ENCODE results near the gene RNF150.

The RNF150 gene

DNA sequence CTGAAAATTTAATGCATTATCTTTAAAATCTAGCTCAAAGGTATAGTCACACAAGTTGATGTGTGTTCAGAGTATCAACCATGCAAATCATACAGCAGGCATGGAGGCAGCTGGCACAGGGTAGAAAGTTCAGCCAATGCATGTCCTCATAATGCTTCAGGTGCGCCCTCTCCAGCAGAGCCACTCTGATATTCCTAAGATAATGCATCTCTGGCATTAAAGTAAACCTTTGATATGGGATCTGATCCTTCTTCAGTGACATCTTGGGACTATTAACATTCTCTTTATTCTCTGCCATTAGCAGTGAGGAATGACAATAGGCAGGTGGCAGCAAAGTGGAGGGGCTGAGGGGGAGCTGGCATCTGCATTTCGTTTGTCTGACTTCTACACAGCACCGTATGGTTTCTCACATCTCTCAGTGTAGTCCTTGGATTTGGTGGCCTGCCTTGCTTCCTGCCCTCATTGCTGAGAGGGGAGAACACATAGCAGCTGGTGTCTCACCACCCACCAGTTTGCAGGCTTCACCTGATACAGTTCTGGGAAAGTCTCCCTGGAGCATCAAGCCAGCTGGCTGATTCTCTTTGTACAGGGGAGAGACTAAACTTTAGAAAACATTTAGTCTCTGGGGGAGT is 208.4 kb downstream of the RNF150 start:
- DNase-seq (ENCODE audit: low read depth) = no peak

DNA sequence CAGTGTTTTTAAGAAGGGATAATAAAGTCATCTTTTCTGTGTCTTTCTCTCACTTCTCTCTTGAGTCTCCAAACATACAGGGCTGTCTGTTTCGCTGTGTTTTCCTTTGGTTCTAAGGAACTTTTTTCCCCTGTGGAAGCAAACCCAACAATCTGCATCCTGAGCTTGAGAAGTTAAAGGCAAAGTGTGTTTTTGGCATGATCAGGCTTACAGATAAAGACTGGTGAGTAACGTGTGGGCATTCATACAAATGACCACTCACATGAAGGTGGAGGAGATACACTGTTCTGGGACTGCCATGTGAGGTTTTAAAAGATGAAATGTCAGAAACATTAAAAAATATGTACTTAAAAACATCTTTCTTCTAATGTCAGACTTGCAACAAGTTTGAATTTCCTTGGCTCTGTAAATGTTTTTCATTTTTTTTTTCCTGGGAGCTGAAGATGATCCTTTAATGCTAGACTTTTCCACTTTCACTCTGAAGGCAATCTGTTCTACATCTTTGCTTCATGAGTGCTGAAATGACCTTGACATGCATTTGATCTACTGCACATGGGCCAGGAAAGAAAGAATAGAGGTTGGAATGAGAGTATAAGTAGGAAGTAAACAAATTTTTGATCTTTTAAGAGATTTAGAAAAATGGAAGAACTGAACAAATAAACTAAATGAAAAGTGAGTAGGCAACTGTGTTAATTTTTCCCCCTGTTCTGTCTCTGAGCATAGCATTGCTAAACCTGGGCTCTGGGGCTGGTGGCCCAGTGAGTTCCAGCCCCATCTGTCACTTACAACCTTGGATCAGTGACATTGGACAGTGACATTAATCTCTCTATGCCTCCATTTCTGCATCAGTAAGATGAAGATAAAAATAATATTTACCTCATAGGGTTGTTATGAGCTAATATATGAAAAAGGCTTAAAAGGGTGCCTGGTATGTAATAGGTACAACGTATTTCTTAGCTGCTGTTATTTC is 226.0 kb downstream of the RNF150 start:
- no peak for DNase-seq (ENCODE audit: low read depth)

DNA sequence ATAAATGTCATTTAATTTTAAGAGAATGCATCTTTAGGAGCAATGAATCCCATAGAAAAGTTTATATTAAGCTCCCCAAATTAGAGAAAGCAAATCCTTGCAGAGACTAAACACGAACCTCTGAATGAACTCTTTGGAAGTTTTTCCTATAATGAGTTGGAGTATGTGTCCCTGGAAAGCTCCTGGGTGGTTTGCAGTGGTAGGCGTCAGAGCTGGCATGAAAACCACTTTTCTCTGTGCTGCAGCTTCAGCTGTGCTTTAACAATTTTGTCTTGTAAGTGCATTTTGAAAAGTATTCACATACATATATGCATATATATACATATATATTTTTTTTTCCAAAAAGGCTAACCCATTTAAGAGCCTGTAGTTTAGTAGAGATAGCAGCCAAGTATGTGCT is 228.4 kb downstream of the RNF150 start:
- no peak for DNase-seq (ENCODE audit: low read depth)

DNA sequence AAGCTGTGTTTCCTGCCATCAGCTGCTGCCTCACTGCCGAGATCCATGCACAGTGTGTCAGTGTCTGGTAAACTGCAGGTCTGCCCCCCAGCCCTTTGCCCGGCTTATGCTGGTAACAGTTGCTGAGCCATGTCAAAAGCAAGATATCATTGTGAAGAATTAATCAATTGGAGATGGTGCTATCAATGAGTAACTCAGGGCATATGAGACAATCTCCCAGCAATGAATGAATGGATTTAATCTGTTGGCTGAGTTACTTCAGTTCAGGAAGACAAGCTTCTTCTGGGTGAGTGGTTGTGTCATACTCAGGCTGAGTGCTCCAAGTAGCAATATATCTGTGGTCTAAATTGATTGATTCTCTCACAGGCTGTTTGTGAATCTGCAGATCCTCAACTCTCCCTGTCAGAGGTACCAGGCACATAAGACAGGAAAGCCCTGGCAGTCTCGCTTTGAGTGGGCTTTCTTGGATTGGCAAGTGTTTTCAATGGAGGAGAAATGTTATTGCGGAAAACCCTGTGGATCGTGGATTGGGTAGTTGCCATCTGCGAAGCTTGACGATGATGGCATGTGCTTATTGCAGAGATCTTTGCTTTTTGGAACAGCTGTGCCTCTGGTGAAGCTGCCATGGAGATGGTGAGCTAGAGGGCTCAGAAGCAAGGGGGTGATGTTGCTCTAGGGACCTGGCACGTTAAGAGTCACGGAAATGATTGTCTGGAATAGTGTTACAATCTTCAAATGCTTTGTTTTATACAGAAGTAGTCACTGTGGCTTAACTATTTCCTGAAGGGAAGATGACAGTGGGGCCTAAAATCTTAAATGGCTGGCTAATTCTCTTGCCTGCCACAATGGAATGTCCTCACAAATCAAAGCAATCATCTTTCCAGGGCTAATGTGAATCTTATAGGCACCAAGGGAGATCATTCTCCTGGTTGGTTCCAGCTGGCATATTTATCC is 229.5 kb downstream of the RNF150 start:
- no peak for DNase-seq (ENCODE audit: low read depth)

DNA sequence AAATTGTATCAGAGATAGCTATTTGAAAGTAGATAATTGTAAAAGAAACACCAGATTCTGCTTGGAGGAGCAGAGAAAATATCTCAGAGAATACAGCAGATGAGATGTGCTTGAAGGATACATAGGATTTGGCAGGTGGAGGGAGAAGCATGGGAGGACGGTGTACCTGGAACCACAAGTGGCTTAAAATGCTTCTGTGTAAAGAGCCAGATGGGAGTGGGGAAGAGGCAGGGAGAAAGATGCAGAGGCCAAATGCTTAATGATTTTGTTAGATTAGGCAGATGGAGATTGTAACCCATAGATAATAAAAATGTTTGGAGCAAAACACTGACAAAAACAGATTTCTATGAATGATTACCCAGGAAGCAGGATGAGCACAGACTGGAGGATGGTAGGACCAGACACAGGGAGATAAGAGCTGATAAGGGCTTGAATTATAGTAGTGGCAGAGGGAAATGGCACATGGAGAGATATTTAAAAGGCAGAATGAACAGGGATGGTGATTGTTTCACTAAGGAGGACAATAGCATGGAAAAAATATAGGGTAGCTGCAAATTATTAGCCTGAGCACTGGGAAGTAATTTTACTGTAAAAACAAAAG is 231.4 kb downstream of the RNF150 start:
- no peak for DNase-seq (ENCODE audit: low read depth)

DNA sequence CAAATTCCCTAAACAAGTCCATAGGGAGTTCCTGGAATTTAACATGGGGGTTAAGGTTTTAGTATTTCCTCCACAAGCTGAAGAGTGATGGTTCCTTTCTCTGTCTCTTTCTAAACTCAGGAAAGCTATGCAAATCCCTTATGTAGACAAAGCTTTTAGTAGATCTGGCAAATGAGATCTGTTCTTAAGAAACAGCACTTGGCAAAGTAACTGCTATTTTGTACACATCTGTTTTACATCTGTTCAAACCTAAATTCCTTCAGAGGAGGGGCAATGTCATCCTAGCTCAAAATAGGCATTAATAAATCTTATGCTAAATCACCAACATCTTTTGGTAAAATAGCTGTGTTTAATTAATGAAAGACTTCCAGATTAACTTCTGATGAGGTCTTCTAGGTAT is 239.3 kb downstream of the RNF150 start:
- no peak for DNase-seq (ENCODE audit: low read depth)

DNA sequence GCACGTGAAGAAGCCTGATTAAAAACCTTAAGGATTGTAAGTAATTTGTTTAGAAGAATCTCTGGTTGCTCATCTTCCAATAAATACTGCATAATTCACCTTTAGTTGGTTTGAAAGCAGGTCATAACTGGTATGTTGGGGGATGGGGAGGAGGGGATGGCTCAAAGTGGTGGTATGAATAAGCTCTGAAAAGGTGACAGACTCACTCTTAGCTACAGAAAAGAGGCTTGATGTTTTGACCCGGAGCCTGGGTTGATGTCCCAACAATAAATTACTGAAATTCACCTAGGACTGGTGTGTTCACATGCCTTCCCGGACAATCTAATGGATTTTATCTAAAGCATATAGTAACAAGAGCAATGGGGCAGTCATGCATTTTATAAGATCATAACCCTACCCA is 245.2 kb downstream of the RNF150 start:
- no peak for DNase-seq (ENCODE audit: low read depth)

DNA sequence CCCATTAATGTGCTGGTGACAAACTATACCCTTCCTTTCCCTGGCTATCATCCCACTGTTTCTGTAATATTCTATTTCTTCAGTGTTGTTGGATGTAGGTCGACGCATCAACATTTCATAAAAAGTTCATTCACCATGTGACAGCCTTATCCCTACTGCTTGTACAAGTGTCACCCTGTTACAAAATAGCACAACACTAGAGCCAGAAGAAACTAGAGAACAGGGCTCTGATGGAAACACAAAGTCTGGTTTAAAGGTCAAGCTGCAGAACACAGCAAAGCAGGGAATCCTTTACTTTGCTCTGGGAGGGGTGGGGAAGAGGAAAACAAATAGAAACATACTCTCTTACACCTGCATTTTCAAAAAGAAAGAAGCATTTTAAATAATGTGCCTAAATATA is 245.8 kb downstream of the RNF150 start:
- no peak for DNase-seq (ENCODE audit: low read depth)

DNA sequence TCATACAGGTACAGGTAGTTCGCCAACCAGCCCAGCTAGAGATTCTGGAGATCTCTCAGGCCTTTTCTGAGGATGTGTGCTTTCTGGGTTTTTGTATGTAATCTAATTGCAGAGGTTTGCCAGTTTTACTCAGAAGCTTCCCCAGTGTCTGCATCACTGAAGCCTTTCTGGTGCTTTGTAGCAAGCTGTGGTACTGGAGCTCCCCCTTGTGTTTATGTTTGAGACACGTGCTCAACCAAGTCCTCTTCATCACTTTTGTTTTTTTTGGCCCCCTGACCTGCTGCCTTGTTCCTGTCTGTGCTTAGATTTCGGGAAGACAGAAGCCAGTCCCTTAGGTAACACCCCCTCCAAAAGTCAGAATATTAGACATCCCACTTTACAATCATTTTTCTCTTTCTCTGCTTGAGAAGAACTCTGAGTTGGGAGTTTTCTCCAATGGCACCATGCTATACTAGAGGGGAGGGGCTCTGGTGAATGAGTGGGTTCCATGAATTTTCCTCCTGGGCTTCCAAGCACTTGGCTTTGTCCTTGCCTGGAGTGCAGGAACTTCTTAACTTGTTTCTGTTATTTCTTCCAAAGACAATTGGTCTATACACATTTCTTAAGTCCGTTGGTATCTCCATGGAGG is 248.7 kb downstream of the RNF150 start:
- no peak for DNase-seq (ENCODE audit: low read depth)

DNA sequence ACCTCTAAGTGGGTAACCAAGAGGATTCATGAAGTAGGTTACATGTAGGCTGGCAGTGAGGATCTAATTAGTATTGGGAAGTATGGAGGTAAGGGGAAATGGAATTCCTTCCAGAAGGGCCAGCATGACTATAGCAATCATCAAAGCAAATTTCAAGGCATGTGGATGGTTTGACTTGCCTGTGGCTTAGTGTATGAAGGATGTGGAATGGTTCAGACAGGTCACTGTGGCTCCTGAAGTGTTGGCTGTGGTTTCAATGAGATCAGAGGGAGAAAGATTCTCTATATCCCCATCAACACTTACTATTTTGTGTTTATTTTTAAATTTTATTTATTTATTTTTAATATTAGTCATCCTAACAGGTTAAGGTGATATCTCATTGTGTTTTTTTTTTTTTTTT is 255.5 kb downstream of the RNF150 start:
- no peak for DNase-seq (ENCODE audit: low read depth)

DNA sequence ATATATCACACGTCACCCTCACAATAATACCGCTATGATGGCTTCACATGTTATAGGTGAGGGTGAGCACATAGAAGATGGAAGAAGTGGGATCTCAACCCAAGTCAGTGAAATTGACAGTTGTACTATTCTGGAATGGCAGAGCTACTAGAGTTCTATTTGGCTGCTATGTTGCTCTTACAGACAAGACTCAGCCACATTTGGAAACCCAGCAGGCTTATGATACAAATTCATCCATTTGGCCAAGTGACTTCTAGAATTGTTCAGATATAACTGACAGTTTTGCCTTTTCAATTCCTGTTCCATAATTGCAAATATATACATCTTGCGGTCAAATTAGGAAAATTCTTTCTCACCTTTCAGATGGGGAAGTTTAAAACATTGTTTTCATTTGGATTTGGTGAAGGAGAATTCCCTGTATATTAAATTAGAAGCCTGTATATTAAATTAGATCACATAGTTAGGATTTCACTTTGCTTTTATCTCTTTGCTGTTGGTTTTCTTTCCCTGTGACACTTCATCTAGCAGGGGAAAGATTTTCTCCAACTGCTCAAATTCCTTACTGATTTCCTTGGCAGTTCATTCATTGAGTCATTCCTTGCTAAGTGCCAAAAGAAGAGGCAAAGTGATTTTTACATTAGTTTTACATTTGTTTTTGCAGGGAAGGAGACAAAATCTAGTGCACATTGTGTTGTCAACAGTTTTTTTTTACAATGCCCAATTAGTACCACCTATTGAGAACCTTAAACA is 256.5 kb downstream of the RNF150 start:
- DNase-seq (ENCODE audit: low read depth) = no peak

DNA sequence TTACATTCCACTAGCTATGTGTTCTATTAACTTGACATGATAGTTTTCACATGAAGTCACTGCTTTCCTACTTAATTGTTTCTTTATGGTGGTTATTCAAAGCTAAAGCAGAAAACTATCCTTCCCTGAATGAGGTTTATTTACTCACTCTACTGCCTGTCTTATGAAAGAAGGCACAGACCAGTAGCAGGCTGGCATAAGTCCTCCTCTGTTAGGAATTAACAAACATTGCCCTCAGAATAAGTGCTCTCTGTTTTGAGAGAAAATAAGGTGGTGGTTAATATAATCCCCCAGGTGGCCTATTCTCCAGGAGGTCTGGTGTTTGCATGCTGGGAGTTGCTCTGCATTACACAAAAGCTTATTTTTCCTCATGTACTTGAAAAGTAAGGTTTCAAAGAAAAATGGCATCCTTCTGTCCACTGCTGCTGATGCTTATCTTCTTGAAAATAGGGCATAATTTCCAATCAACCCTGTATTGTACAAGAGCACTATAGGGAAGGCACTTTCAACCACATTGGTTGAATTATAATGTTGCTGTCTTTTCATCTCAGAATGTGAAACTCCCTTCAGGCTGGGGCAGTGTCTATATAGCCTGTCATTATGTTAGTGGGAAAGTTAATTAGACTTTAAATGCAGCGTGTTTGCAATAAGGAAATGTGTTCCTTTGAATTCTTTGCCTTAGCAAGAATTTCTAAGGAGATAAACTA is 257.4 kb downstream of the RNF150 start:
- DNase-seq (ENCODE audit: low read depth) = no peak

DNA sequence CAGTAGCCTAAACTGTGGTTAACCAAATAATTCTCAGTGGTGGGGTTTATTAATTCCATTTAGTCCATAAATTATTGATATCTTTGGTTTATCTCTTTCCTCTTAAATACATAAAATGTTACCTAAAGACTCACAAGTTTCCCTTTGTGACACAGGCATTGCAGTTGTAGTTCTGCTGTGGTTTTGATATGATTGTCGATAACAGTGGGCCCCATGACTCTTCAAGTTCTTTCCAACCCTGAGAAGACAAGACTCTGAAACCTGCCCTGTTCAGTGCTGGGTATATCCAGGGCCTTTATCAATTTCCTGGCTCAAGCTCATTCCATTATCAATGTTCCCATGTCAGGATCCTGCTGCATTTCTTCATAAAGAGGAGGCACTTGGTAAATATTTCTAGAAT is 259.2 kb downstream of the RNF150 start:
- no peak for DNase-seq (ENCODE audit: low read depth)

DNA sequence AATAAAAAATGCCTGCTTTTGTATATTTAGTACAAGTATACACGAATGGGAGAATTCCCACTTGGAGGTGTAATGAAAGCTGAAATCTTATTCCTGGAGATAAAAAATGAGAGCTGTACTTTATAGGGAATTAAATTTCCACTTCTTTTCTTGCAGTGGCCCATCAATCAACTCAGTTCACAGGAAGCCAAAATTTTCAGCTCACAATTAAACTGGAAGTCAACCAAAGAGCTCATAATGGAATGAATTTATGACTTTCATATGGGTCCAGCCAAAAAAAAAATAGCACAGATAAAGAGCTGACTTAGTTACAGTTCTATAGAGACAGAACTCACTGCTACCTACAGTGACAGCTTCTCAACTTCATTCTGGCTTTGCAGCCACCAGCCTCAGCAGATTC is 261.9 kb downstream of the RNF150 start:
- DNase-seq (ENCODE audit: low read depth) = no peak

DNA sequence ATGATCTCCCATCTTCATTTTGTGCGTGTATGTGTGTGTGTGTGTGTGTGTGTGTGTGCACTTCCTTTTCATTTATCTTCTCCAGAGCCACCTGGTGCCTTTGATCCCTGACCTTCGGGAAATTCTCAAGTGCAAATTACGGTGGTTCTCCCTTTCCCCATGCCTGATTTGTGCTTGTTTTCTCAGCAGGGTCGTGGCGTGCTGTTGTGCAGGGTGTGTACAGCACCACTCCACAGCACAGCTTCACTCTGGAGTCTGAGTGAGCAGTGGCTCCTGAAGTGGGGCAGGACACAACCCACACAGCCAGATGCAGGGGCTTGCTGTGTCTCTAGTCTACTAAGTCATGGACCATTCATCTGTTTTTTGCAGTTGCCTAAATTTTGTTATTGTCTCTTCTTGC is 262.8 kb downstream of the RNF150 start:
- no peak for DNase-seq (ENCODE audit: low read depth)

DNA sequence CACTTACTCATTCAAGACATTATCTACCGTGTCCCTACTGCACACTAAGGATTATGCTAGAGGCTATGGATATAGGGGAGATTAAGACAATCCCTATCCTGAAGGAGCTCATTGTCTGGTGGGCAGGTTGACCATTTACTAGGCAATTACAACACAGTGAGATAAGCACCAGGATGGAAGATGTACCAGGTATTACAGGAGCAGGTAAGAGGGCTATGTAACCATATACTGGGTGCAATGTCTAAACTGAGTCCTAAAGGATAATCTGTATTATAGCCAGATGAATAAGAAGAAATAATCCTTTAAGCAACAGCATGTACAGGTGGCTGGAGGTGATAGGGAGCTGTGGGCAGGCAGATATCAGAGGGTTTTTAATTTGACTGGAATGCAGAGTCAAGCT is 263.8 kb downstream of the RNF150 start:
- no peak for DNase-seq (ENCODE audit: low read depth)

DNA sequence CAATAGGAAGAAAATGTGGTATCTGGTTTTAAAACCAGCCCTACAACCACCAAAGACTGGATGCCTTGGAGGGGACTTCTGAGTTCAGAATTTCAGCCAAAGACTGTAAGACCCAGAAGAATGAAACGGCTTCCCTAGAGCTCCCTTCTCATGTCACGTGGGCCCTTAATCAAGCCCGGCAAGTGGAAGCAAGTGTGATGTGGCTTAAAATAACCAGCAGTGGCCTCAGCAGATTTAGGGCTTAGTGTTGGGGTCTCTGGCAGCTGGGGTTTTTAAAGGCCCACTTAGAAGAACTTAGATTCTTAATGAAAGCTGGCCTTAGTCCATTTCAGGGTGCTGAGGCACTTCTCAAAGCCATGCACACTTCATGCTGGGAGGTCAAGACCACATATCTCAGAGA is 265.9 kb downstream of the RNF150 start:
- DNase-seq (ENCODE audit: low read depth) = no peak

DNA sequence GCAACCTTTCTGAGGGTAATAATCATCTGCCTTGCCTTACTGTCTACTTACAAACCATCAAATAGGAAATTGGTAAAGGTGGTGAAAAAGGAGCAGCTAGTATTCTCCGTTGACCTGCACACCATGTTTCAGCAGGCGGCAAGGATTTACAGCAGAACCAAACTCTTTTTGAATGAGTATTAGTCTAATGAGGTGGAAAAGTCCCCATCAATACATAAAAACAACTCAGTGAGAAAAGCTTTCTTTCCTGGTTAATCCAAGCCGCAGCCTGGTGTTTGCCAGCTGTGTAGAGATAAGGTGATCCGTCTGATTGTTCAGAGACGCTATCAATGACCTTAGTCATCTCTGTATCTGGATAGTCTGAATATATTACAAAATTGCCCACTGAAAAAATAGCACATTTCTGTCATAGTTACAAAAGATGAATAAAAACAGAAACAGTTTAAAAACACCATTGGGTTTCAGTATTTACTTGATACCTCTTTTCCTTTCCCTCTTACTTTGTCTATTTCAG is 266.7 kb downstream of the RNF150 start:
- no peak for DNase-seq (ENCODE audit: low read depth)

DNA sequence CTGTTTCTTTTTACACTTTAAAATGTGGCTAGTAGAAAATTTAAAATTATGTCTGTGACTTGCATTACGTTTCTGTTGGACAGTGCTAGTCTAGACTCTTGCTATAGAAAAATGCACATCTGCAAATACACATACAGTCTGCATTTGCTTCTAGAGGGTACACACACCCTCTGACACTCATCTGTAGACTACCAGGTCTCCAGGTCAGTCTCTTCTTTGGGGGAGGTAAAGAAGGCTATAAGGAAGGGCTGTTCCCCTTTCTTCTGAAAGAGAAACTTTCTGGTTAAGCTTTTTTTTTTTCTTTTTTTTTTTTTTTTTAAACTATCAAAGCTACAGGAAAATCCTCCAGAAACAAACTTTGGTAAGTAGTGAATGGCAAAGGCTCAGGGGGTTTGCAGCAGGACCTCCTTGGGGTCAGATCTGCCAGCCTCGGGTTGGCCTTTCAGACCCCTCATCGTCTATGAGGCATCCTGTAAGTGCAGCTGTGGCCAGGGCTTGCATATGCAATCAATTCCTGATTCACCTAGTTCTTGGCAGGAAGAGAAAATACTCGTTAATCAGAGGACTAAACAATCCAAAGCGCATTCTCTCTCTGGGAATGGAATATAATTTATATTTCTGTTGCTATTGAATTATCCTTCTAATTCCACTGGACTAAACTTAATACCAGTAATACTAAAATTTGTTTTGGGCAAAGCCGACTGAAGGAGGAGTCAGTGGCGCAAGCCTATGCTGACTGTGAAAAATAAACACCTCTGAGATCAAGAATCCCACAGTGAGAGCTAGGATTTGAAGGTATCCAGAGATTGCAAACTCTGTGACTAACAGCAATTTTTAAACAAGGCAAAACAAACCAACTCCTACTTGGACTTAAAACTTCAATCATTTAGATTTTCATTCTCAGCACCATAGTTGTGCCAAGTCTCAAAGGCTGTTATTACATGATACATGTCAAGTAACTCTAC is 267.7 kb downstream of the RNF150 start:
- DNase-seq (ENCODE audit: low read depth) = no peak

Measured in activated T-cell treated with anti-CD3 and anti-CD28 coated beads for 48 hours (primary cell).